Glutamatergic neuron (in vitro differentiated cells): ENCODE measurements around the gene SMG9. TPM values are rescaled to one million over a fixed set of nuclear protein-coding genes. Genes with fewer than 3 reads are reported as not detected.
"Not testable (repeated sequence)": the region's sequence is repeated elsewhere in the genome, so short reads cannot be mapped to it uniquely, and the experiment has no call there.

Experiments
- DNase-seq: peaks from one replicate; pipeline ENCODE4 v3.0.0; 2022
- H3K27ac Mint-ChIP-seq: one replicate; pipeline ENCODE4 v1.8.0; 2020; ENCODE audit warnings: mild to moderate bottlenecking, mixed read lengths, inconsistent platforms; ENCODE audit not compliant: unreplicated experiment
- H3K27me3 Mint-ChIP-seq: one replicate; pipeline ENCODE4 v1.8.0; 2020; ENCODE audit warnings: mild to moderate bottlenecking, moderate library complexity, mixed read lengths, inconsistent platforms; ENCODE audit not compliant: unreplicated experiment
- H3K36me3 Mint-ChIP-seq: one replicate; pipeline ENCODE4 v1.8.0; 2020; ENCODE audit warnings: mild to moderate bottlenecking, mixed read lengths, inconsistent platforms; ENCODE audit not compliant: unreplicated experiment
- H3K4me1 Mint-ChIP-seq: one replicate; pipeline ENCODE4 v1.8.0; 2020; ENCODE audit warnings: mild to moderate bottlenecking, low read depth, mixed read lengths, inconsistent platforms; ENCODE audit not compliant: unreplicated experiment
- H3K4me3 Mint-ChIP-seq: one replicate; pipeline ENCODE4 v1.8.0; 2020; ENCODE audit warnings: mild to moderate bottlenecking, mixed read lengths, inconsistent platforms; ENCODE audit not compliant: unreplicated experiment
- H3K9me3 Mint-ChIP-seq: one replicate; pipeline ENCODE4 v1.8.0; 2020; ENCODE audit warnings: mild to moderate bottlenecking, moderate library complexity, mixed read lengths, inconsistent platforms; ENCODE audit not compliant: unreplicated experiment
- CTCF ChIP-seq: fragments of 200-600 bp; sonication (generic); IDR thresholded peaks from one replicate; pipeline ENCODE4 v1.5.0; 2021; ENCODE audit not compliant: partially characterized antibody, unreplicated experiment
- total RNA-seq: library from RNA; stranded (reverse); fragmentation: NEBNext Ultra II Directional; extraction: Animal tissue kit (Norgen Biotek cat#: 25700); gene quantifications from one replicate; pipeline ENCODE4 v1.2.1, GENCODE V29; 2021; ENCODE audit not compliant: unreplicated experiment

The SMG9 gene
- total RNA-seq, 1 donor from 2014 or later: 34.1 TPM

DNA sequence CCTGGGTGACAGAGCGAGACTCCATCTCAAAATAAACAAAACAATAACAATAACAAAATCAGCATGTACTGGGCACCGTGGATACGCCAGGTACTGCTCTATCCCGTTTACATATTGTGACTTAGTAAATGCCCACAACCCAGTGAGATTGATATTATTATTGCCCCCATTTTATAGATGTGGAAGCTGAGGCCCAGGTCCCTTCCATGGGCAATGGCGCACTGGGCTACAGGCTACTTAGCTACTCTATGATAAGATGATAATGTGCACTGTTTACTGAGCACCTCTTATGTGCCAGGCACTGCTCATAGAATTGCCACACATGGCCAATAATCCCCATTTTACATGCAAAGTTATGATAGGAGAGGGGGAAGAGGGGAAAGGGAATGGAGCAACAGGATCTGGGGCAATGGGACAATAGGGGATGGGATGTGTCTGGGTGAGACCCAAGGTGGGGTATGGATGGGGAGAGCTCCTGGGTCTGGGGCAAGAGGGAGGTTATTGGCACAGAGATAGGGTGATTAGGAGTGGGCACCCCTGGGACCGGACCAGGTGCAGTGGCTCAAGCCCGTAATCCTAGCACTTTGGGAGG lies 20.6 kb upstream of the SMG9 start:
- TF ChIP-seq CTCF: no peak
- H3K27me3 Mint-ChIP-seq: peaks cover 8% of the 10 kb centered on the region
- H3K36me3 Mint-ChIP-seq: no peaks in the 10 kb centered on the region
- peaks cover 2% of the 10 kb centered on the region for H3K9me3 Mint-ChIP-seq
- H3K4me3 Mint-ChIP-seq: no peak overlapping the region
- no peak overlapping the region for H3K27ac Mint-ChIP-seq
- H3K4me1 Mint-ChIP-seq: no peaks in the 10 kb centered on the region
- no peak for DNase-seq

DNA sequence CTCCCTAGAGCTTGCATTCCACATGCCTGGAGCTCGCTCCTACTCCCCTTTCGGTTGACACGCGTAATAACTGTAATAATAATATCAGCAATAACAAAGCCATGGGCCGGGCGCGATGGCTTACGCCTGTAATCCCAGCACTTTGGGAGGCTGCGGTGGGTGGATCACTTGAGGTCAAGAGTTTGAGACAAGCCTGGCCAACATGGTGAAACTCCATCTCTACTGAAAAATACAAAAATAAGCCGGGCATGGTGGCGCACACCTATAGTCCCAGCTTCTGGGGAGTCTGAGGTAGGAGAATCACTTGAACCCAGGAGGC lies 20.1 kb upstream of the SMG9 start:
- not testable (repeated sequence) for H3K36me3 Mint-ChIP-seq, H3K27ac Mint-ChIP-seq, DNase-seq, H3K27me3 Mint-ChIP-seq, H3K9me3 Mint-ChIP-seq, H3K4me1 Mint-ChIP-seq
- peak overlapping the region; percentile 68 for H3K4me3 Mint-ChIP-seq

DNA sequence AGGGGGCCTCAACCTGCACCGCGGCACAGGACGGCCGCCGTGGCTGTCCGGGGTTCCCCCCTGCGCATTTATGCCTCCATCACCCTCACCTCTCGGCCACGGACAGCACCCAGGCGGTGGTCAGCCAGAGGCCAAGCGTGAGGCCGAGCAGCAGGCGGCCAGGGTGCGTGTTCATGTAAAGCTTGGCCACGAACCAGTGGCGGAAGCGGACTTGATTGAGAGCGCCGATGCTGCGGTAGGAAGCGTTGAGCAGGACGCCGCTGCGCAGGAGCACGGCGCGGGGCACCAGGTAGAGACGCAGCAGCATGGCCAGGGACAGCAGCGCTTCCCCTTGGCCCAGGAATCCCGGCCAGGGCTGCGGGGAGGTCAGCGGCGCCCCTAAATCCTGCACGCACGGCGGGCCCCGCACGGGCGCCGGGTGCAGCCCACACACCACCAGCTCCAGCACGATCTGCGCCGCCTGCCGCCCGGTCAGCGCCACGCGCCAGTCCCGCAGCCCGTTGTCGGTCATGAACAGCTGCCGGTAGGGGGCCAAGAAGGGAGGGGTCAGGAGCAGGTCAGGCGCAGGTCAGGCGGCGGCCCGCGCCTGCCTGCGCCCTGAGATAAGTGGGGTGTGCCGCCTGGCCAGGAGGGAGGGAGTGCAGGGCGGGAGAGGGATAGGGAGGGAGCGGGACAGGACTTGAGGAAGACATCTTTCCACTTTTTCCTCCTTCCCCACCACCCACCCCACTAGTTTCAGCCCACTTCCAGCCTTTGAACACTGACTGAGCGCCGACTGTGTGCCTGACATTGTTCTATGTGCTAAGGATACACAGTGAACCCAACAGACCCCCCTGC lies 19.6 kb upstream of the SMG9 start:
- peak; percentile 87 for DNase-seq
- Mint-ChIP-seq H3K27ac (no peak overlapping the region), H3K36me3 (no peaks in the 10 kb centered on the region), H3K4me1 (no peaks in the 10 kb centered on the region), H3K9me3 (peaks cover 3% of the 10 kb centered on the region), H3K27me3 (peaks cover 9% of the 10 kb centered on the region), H3K4me3 (peak overlapping the region; percentile 79)
- peak; percentile 76 for TF ChIP-seq CTCF

DNA sequence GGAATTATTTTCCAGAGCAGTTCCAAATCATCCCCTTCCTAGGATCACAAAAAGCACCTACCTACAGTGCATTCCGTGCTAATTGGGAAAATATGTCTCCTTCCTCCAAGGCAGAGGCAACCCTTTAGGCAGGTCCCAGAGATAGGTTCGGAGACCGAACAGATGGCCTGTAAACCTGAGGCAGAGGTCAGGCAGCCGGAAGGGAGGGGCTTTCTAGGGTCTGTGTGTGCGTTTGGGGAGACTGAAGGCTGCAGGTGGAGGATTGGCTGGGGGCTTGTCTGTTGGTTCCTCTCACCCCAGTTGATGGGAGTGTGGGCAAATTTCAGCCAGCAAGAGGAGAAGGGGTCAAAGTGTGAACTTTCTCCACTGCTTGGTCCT lies 19.0 kb upstream of the SMG9 start:
- Mint-ChIP-seq H3K27ac (no peak overlapping the region), H3K4me3 (peak overlapping the region; percentile 79), H3K4me1 (no peaks in the 10 kb centered on the region), H3K9me3 (peaks cover 5% of the 10 kb centered on the region), H3K27me3 (peaks cover 7% of the 10 kb centered on the region), H3K36me3 (no peaks in the 10 kb centered on the region)
- DNase-seq: no peak
- TF ChIP-seq CTCF: no peak

DNA sequence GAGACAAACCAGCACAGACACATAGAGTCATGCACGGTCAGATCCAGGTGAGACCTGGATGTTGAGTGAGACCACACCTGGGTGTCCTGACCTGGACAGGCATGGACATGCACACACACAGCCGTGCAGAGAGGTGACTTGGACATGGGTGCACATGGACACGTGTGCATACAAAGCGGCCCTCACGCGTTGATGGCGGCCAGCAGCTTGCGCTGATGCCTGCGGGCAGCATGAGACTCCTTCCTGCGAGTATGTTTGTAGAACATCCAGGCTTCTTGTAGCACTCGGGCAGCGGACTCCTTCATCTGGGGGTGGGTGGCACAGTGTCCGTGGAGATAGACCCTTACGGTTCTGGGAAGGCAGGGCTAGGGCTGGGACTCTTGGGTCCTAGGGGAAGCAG lies 14.5 kb upstream of the SMG9 start:
- Mint-ChIP-seq H3K36me3 (no peaks in the 10 kb centered on the region), H3K4me3 (no peak overlapping the region)

More for the DNA sequence above, 14.5 kb upstream of the SMG9 start:
- no peak for TF ChIP-seq CTCF
- DNase-seq: no peak
- Mint-ChIP-seq H3K27ac (no peak overlapping the region), H3K27me3 (peaks cover 3% of the 10 kb centered on the region), H3K4me1 (no peaks in the 10 kb centered on the region), H3K9me3 (peaks cover 3% of the 10 kb centered on the region)
